Psoas muscle (tissue), 8 donors: ENCODE data around the gene TOMM40L. TPM values are rescaled to one million over a fixed set of nuclear protein-coding genes. Genes with fewer than 3 reads are reported as not detected.

Source experiments
- ATAC-seq, 4 donors: fragments of 200-7000 bp; cut with Tn5 transposase; one replicate each; pipeline ENCODE4 v1.9.1; 2020; ENCODE audit warnings: moderate library complexity in 3 of 4, mild to moderate bottlenecking in 2 of 4
- DNase-seq, 2 donors: peaks; one replicate each; pipeline ENCODE4 v3.0.0-alpha.2; 2020
- H3K27ac ChIP-seq: fragments of 200-600 bp; one replicate; pipeline ENCODE4 v1.8.0; 2022
- H3K27me3 ChIP-seq, 3 donors: fragments of 200-600 bp in 1 of 3; one replicate each; pipeline versions ENCODE4 v1.6.1 to v1.8.0; 2013 to 2022; ENCODE audit warnings: low read length in 2 of 3, mild to moderate bottlenecking in 2 of 3, moderate library complexity in 1 of 3; ENCODE audit not compliant: insufficient read depth in 3 of 3
- H3K36me3 ChIP-seq, 2 donors: fragments of 200-600 bp in 1 of 2; one replicate each; pipeline versions ENCODE4 v1.6.1 to v1.8.0; 2013 to 2022; ENCODE audit warnings: low read depth in 1 of 2, mild to moderate bottlenecking in 1 of 2, moderate library complexity in 1 of 2; ENCODE audit not compliant: insufficient read depth in 1 of 2
- H3K4me1 ChIP-seq: fragments of 200-600 bp; one replicate; pipeline ENCODE4 v1.8.0; 2022
- H3K4me3 ChIP-seq: fragments of 200-600 bp; one replicate; pipeline ENCODE4 v1.8.0; 2022; ENCODE audit warnings: mild to moderate bottlenecking
- H3K9me3 ChIP-seq: fragments of 200-600 bp; one replicate; pipeline ENCODE4 v1.8.0; 2022
- WGBS, 3 donors: extraction: QIAGEN DNeasy Blood & Tissue Kit; methylation state at CpG; one replicate each; pipeline versions ENCODE4 v1.1.6 to v1.1.7; 2013; 5-methylcytosine and 5-hydroxymethylcytosine counted together
- intact Hi-C, 2 donors: fragments of 100-400 bp; cut with DNase I; formaldehyde crosslinking; loops; one replicate each; pipeline versions ENCODE4 v1.11.0 to v1.14.2; 2022
- polyA plus RNA-seq, 3 donors: library from polyadenylated mRNA; stranded (reverse); fragments of 200-250 nt; gene quantifications; one replicate each; pipeline ENCODE4 v1.2.3, GENCODE V29; 2013
- total RNA-seq, 4 donors: library from RNA; stranded (reverse); fragmentation: NEBNext Ultra II Directional in 2 of 4; extraction: Animal tissue kit (Norgen Biotek cat#: 25700) in 2 of 4; gene quantifications; one replicate each; pipeline versions ENCODE4 v1.2.1 to v1.2.4, GENCODE V29; 2021 to 2023
- TF ChIP-seq, protein P1 (sequence below): fragments of 200-600 bp; IDR thresholded peaks from one replicate; pipeline ENCODE4 v1.8.0; 2022; ENCODE audit warnings: antibody characterized with exemption
- donor health status: healthy with polysubstance abuse.
- donor health status: DM: no; HTN: no; CAD: no; lungs with moderate emphysema.
- donor health status: Bipolar disorder and iron deficiency.
- donor health status: healthy.
- donor health status: DM: yes; HTN: yes; CAD: no.
- donor health status: DM: no; HTN: no; CAD: no.
- donor health status: DM: no; HTN: no; CAD: no.
- donor health status: DM: yes; HTN: yes; CAD: no.

Gene TOMM40L
- total and polyA plus RNA-seq, 7 donors = 10.0 to 39.2 (median 27.9) TPM

DNA sequence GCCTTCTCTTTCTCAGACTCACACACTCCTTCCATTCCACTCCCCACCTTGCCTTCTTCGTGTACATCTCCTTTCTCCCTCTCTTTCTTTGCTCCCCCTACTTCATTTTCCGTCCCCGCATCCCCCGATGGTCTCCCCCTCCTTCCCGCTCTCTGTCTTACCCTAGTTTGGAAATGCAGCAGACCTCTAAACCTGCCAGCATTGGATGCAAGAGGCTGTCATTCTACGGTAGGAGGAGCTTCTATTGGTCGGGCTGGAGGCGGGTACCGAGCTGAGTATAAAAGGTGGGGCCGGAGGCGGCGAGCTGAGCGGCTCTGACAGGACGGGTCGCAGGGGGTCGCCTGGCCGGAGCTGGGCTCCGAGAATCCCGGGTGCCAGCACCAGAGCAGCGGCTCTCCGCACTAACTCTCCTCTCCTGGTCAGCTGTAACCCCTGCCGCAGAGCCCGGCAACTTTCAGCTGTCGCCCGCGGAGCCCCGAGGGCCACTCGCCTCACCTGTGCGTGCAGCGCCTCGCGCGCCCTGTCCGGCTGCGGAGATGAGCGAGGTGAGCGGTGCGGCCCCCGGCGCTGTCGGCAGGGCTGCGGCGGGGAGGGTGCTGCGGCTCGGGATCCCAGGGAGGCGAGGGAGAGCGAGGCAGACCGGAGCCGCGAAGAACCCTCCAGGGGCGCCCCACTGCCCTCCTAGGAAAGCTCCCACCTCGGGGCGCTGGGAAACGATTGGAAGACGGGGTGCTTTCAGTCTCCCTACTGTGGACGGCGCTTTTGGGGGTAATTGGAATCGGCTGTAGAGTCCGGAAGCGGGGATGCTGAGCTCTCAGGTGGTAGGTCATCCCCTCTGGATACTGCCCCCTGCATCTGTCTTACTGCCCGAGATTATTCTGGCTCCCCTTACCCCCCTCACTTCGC lies 32.8 kb downstream of the TOMM40L start, which contains the start of gene PCP4L1:
PCP4L1 (plus strand) TSS at position 307 of the 906 bp plus-strand sequence; CDS start at position 537, 230 bp downstream.
- no peaks in the 10 kb centered on the region for H3K36me3 ChIP-seq
- DNase-seq = peak; percentile 19 to 46
- TF ChIP-seq, protein P1, sequence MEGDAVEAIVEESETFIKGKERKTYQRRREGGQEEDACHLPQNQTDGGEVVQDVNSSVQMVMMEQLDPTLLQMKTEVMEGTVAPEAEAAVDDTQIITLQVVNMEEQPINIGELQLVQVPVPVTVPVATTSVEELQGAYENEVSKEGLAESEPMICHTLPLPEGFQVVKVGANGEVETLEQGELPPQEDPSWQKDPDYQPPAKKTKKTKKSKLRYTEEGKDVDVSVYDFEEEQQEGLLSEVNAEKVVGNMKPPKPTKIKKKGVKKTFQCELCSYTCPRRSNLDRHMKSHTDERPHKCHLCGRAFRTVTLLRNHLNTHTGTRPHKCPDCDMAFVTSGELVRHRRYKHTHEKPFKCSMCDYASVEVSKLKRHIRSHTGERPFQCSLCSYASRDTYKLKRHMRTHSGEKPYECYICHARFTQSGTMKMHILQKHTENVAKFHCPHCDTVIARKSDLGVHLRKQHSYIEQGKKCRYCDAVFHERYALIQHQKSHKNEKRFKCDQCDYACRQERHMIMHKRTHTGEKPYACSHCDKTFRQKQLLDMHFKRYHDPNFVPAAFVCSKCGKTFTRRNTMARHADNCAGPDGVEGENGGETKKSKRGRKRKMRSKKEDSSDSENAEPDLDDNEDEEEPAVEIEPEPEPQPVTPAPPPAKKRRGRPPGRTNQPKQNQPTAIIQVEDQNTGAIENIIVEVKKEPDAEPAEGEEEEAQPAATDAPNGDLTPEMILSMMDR = no peak
- H3K27ac ChIP-seq = no peak within 1 kb of the TSS
- H3K4me1 ChIP-seq = peaks cover 7% of the 10 kb centered on the region
- WGBS, 3 donors = 2% methylated on average over 53 to 62 of the region's 62 CpGs
- H3K4me3 ChIP-seq = peak within 1 kb of the TSS; percentile 57
- intact Hi-C loops = no loop called here
- H3K9me3 ChIP-seq = peaks cover 9% of the 10 kb centered on the region
- ATAC-seq = peak in 3 of 4 donors; percentile 36 to 67 (median 40)
- peaks cover 3 to 37% (median 17%) of the 10 kb centered on the region in 3 donors for H3K27me3 ChIP-seq

DNA sequence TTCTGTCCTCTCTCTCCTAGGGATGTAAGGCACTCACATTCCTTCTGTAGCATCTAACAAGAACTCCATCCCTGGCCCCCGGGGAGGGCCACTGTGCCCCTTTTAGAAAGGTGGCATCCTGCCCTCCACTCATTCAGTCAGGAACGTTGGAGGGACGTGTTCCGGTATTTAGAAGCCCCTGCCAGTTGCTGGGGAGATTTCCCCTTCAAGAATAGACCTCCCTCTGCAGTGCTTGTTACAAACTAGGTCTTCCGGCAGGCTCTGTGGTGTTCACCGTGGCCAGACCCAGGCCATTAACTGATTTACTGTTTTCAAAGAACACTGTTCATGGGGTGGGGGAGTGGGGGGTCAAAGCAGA lies 33.5 kb downstream of the TOMM40L start:
- TF ChIP-seq, protein P1 = no peak
- no peak for DNase-seq
- intact Hi-C loops = no loop called here
- H3K9me3 ChIP-seq = peaks cover 9% of the 10 kb centered on the region
- no peak for ATAC-seq
- no peaks in the 10 kb centered on the region for H3K36me3 ChIP-seq
- no peak overlapping the region for H3K27ac ChIP-seq
- peaks cover 3 to 37% (median 17%) of the 10 kb centered on the region in 3 donors for H3K27me3 ChIP-seq
- WGBS, 3 donors = 27 to 38% (median 35%) methylated on average over 6 of the region's 6 CpGs
- peaks cover 7% of the 10 kb centered on the region for H3K4me1 ChIP-seq
- peak overlapping the region; percentile 57 for H3K4me3 ChIP-seq

DNA sequence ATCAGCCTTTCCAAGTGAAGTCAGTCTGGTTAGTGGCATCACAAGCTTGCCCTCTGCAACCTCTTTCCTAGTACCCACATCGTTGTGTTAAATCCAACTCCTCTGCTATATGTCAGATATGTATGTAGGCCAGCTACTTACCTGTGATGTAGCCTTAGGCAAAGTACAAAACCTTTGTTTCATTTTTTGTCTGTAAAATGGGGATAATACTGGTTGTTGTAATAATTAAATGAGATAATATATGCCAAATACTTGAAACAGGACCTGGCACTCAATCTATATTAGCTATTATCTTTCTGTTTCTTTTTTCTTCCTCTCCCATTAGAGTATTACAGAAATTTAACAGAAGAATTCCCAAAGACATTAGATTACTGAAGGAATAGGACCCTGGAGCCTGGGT lies 33.9 kb downstream of the TOMM40L start:
- DNase-seq (no peak), ATAC-seq (no peak)
- peaks cover 7% of the 10 kb centered on the region for H3K4me1 ChIP-seq
- H3K36me3 ChIP-seq = no peaks in the 10 kb centered on the region
- peaks cover 3 to 37% (median 17%) of the 10 kb centered on the region in 3 donors for H3K27me3 ChIP-seq
- TF ChIP-seq, protein P1 = no peak
- H3K4me3 ChIP-seq = no peak overlapping the region
- H3K27ac ChIP-seq = no peak overlapping the region
- WGBS, 3 donors = 63 to 73% (median 69%) methylated on average over 1 of the region's 1 CpG
- intact Hi-C loops = no loop called here
- peaks cover 9% of the 10 kb centered on the region for H3K9me3 ChIP-seq

DNA sequence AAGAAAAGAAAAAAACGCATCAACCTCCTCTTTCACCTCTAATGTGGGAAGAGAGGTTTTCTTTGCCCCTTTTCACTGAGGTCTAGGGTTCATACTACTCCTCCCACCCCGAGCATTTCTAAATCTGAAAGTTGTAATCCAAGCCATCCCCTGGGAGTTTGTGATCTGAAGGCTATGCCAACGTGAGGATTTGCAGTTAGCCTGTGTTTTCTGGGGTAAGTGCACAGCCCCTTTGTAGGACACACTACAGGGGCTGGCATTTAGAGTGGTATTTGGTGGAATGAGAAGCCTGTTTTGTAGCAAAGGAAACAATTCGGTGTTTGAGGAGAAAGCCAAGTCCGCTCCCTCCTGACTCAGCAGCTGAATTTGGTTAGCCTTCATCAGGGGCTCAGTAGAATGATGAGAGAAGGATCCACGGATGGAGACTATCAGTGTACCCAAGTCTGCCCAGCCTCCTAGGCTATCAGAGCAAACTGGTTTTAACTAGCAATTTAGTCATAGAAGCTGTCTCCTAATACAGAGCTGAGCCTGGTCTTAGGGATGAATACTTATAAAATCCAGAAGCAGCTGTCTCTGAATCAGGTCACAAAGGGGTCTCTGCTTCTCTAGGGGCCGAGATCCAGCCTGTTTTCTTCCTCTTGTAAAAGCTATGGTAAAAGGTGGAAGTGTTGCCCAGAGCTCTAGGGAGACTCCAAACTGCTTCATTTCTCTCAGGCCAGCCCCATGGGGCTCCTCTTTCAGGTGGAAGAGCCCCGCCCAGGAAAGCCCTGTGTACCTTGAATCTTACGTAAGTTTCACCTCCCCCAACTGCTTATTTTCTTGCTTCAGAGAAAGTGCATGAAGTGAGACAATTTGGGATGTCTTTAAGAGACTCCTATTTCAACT lies 34.8 kb downstream of the TOMM40L start:
- H3K27me3 ChIP-seq = peaks cover 3 to 37% (median 17%) of the 10 kb centered on the region in 3 donors
- intact Hi-C loops = no loop called here
- H3K27ac ChIP-seq = no peak overlapping the region
- 22 to 27% (median 24%) methylated on average over 9 of the region's 9 CpGs for WGBS, 3 donors
- H3K4me3 ChIP-seq = no peak overlapping the region
- H3K9me3 ChIP-seq = peaks cover 9% of the 10 kb centered on the region
- H3K4me1 ChIP-seq = peaks cover 7% of the 10 kb centered on the region
- TF ChIP-seq, protein P1 = no peak
- ATAC-seq = no peak
- no peaks in the 10 kb centered on the region for H3K36me3 ChIP-seq
- DNase-seq = no peak
